GM19467 (cell line): ENCODE results near the gene USP32.
A peak's percentile ranks its signal among the peaks of the same experiment; 100 is the strongest.
"Not testable (repeated sequence)": the region's sequence is repeated elsewhere in the genome, so short reads cannot be mapped to it uniquely, and the experiment has no call there.

Experiments
- ATAC-seq: cut with Tn5 transposase; IDR thresholded peaks from one replicate; pipeline ENCODE4 v1.9.1; 2021; ENCODE audit warnings: mild to moderate bottlenecking, moderate library complexity; ENCODE audit not compliant: unreplicated experiment

Gene USP32

DNA sequence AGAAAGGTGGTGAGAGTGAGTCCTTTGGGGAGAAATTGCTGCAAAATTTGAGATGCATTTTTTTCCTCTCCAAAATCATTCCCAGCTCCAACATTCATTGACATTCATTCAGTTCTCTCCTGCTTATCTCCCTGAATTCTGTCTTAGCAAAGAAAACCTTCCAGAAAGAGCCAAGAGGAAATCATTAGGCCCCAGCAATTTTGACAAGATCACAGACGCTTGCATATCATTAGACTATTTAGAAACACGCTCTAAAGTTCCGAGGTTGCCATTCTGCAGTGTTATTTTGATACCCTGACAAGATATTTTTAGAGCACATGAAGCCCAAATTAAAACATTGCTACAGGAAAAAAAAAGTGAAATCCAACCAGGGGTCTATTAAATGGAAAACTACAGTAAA is 20.8 kb upstream of the USP32 start:
- no peak for ATAC-seq

DNA sequence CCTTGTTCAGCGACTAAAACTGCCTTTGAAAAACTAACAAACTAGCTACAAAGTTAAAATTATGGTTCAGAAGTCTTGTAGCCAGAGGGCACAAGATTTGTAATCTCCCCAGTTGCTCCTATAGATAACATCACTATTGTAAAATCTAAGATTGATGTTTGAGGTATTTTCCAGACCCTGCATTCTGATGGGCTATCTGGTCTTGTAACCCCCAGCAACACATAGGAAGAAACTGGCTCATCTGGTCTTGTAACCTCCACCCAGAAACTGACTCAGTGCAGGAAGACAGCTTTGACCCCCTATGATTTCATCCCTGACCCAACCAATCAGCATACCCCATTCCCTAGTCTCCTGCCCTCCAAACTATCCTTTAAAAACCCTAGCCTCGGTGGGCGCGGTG is 18.1 kb upstream of the USP32 start:
- no peak for ATAC-seq

DNA sequence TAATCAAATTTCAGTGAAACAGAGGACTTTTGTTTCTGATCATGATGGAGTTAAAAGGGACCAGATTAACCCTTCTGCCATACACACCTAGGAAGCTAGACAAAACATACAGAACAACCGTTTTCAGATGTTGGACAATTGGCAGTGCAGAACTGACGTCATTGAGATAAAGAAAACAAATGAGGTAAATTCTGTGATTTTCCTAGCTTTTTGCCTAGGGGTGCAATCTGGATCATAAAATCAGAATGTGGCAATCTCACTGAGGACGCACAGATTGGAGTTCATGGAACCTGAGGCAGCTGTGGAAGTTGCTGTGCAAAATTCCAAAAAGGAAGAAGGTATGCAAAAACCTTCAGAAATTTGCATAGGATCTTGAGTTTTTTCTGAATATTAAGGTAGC is 15.0 kb upstream of the USP32 start:
- no peak for ATAC-seq

DNA sequence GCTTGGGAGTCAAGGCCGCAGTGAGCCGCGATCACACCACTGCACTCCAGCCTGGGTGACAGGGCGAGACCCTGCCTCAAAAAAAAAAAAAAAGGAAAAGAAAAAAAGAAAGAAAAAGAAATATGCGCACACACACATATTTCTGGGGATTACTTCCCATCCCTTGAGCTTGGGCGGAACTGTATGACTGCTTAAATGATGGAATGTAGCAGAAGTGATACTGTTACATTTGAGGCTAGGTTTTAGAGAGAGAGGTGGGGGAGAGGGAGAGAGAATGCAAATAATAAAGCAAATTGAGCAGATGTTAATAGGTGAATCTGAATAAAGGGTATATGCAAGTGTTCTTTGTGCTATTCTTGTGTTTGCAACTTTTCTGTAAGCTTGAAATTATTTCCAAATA is 12.0 kb upstream of the USP32 start:
- ATAC-seq = no peak

DNA sequence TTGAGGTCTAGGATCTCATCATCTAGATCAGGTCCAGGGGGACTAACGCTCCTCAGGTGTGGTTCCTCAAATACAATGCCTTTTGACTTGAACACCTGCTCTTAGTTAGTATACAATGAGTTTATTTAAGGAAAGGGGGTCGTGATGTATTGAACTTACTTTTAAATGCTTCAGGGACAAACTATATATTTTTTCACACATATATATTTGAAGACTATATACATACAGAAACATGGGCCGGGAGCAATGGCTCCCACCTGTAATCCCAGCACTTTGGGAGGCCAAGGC is 11.5 kb upstream of the USP32 start:
- ATAC-seq = no peak

DNA sequence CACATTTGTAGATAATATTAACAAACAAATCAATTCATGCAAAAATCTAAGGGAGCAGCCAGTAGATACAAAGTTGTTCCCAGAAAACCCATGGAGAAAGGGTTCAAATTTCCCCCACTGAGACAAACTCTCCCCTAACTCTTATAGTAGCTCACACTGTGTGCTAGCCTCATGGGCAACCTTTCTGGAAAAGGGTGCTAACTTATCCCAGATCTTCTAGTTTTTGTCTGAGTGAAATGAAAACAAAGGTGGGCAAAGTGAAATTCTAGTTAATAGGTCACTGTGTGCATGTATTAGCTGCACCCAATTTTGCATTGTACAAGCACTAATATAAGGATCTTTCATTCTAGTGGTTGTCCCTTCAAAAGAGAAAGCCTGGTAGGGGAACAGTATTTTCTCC is 9.9 kb upstream of the USP32 start:
- no peak for ATAC-seq

DNA sequence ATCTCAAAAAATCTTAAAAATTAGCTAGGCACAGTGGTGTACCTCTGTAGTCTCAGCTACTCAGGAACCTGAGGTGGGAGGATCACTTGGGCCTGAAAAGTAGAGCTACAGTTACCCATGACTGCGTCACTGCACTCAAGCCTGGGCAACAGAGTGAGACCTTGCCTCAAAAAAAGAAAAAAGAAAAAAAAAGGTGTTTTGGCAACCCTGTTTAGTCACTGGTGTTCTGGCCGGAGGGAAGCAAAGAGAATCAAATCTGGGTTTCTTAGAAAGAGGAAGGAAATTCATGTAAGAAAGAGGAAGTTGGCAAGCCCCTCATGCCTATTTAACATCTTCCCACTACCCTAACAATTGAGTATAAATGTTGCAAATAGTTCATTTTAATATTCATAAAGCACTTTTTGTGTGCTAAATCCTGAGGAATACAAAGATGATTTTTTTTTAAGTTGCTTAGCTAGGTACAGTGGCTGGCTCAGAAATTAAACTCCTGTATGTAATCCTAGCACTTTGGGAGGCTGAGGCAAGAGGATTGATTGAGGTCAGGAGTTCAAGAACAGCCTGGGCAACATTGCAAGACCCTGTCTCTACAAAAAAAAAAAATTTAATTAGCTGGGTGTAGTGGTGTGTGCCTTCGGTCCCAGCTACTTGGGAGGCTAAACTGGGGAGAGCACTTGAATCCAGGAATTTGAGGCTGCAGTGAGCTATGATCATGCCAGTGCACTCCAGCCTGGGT is 6.5 kb upstream of the USP32 start:
- peak; percentile 51 for ATAC-seq

DNA sequence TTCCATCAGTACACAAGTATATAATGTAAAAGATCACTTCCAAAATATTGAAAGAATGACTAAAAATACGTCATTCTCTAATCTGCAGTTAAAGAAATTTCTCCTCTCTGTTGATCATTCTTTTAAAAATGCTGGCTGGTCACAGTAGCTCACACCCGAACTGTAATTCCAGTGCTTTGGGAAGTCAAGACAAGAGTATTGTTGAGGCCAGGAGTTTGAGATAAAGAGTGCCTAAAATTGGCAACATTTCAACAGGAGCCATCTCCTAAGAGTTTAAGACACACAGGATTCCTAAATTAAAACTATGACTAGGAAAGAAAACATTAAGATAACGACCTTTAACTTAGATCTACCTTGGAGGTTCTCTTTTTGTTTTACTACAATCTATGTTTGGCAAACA is 4.5 kb upstream of the USP32 start:
- ATAC-seq = no peak

DNA sequence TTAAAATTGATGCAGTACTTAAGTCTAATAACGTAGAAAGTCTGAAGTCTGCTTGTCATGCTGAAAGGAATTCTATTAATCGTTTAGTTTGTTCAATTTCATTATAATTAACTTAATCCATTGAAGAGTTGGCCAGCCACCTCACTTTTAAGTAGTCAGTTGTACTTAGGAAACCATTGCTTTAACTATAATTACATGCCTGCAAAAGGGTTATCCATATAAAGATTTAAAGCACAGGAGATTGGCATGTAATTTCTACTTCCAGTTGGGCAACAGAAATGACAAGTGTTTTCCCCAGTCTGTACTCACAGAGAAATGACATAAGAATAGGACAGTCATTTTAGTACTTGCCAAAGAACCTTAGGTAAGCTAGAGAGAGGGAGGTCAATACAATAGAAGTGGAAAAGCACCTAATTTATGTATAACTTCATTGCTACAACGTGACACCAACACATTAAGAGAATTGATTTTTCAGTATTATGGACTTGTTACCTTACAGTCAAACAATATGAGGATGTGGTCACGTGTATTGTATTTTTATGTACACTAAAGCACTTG is 3.7 kb upstream of the USP32 start:
- no peak for ATAC-seq

DNA sequence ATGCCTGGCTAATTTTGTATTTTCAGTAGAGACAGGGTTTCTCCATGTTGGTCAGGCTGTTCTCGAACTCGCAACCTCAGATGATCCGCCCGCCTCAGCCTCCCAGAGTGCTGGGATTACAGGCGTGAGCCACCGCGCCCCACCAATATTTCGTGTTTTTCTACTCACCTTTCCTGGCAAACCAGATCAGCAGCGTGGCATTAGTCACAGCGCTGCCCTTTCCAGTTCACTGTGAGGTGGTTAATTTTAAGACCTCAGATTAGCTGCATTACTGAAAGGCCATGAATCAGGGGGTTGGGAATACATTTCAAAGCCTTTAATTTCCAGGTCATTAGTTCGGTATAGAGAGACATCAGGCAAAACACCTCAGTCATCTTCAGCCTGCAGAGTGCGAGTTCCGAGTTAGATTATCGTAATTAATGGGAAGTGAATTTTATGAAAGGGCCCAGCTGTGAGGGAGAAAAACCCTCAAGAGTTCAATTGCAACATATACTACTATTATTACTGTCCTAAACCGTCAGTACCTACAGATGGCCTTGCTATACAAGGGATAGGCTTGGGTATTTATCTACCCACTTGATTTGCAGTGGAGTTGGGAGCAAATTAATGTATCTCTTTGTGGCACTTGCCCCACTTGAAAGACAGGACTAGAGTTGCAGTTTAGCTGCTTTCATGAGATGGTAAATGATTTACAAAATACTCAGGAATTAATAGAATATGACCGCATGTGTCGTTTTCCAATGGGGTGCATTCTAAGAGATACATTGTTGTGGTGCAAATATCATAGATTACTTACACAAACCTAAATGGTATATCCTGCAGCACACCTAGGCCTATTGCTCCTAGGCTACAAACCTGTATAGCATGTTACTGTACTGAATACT is 2.1 kb upstream of the USP32 start:
- ATAC-seq = no peak

DNA sequence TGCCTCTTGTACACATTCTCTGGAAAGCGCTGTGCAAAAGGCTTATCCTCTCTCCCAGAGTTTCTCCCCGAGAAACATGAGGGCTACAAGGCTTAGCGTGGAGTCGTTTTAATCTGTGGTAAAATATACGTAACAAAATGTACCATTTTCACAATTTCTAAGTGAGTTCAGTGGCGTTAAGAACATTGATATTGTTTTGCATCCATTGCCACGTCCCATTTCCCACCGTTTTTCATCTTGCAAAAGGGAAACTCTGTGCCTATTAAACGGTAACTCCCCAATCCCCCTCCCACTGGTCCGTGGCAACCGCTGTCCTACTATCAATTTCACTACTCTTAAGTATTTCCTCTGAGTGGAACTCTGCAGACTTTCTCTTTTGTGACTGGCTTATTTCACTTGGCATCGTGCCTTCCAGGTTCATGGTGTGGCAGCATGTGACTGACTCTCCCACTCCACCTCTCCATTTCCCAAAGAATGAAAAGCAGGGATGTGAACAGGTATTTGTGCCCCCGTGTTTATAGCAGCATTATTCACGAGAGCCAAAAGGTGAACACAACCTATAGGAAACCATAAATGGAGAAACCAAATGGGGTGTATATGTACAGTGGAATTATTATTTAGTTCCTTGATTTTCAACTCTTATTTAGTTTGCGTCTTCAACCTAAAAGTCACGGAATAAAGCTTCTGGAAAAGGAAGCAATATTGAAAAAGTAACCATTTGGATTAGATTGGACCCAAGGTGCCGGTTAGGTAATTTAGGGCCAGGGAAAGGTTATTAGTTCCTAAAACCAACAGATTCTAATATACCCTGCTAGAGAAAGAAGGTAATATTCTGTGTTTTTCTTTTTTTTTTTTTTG is 1.1 kb upstream of the USP32 start:
- ATAC-seq = no peak

DNA sequence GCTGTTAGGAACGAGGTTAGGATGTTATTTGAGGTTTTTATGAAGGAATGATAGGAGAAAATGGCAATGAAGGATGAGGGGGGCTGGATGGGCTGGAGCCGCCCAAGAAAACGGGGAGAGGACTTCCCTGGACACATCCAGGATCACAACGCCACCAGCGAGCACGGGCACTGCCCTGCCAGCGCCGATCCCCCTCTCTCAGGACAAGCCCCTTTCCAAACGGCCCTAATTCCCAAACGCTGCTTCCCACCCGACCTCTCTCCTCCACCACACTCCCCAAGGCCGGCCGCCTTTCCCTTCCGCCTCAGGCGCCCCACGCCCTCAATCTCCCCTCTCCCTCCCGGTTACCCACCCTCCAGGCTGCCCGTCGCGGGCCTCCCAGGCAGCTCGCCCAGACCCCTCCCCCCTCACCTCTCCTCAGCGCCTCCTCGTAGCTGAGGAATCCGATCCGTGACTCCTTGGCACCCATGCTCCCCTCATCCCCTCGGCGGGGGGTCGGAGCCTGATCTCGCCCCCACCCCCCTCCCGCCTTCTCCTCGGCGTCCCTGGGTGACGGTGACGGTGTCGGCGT is 377 bp downstream of the USP32 start:
- peak; percentile 7 for ATAC-seq

DNA sequence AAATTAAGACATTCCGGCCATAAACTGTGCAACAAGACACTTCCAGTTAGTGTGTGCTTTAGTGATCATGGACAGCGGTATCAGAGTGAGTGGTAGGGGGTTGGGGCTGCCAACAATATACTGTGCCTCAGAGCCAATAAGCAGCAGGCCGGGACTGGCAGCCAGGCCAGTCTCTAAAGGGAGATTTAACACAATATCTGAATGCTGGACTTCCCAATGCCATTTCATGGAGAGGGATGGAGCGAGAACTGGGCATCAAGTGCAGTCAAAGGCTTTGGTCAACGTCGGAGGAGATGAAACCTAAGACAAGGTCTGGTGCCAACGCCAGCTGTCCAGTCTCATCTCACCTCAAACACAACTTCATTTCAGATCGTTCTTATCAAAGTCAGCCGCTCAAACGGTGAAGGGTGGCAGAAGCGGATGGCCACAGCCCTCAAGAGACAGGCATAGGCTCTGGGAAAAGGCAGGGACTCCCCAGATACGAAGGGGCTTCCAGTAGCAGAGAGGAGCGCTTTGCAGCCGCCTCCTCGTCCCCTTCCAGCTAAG is 935 bp downstream of the USP32 start:
- no peak for ATAC-seq

DNA sequence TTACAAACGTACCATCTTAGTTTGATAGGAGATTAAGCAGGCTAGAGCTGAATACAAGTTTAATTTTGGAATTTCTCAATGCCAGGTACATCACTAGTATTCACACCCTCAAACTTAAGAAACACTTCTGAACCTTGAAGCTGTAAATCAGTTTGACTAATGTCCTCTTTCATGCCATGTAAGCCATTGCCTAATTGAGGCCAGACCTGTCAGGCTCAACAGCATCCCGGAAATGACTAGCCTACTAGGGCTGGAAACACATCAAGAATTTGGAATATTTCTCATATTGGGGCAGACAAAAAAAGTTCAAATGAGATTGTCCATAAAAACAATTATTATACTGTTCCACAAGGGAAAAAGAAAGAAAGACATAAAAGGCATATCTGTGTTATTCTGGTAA is 1.7 kb downstream of the USP32 start:
- no peak for ATAC-seq

DNA sequence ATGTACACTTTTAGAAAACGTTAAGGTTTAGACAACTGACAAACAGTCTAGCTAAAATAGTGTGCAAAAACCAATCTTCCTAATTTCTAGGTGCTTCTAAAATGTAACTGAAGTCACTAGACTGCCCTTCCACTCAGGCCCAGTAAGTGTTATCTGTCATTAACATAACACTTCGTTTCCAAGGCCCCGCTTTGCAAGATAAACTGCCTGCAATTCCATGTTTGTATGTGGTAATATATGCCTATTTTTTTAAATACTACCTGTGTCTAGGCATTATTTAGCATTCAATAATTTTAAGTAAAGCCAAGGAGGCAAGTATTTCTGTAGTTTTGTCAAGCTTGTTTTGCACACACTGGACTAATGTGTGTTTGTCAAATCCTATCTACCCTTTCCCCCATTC is 3.2 kb downstream of the USP32 start:
- ATAC-seq = no peak

DNA sequence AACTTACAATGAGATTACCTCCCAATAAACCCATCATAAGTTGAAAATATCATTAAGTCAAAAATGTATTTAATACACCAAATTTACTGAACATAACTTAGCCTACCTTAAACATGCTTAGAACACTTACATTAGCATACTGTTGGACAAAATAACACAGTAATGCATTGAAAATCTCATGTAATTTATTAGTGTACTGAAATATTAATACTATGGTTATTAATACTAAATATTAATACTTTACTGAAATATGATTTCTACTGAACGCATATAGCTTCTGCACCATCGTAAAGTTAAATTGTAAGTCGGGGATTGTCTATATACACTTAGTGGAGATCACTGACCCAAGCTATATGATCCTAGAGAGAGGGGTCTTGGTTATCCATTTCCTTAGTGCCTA is 4.3 kb downstream of the USP32 start:
- no peak for ATAC-seq

DNA sequence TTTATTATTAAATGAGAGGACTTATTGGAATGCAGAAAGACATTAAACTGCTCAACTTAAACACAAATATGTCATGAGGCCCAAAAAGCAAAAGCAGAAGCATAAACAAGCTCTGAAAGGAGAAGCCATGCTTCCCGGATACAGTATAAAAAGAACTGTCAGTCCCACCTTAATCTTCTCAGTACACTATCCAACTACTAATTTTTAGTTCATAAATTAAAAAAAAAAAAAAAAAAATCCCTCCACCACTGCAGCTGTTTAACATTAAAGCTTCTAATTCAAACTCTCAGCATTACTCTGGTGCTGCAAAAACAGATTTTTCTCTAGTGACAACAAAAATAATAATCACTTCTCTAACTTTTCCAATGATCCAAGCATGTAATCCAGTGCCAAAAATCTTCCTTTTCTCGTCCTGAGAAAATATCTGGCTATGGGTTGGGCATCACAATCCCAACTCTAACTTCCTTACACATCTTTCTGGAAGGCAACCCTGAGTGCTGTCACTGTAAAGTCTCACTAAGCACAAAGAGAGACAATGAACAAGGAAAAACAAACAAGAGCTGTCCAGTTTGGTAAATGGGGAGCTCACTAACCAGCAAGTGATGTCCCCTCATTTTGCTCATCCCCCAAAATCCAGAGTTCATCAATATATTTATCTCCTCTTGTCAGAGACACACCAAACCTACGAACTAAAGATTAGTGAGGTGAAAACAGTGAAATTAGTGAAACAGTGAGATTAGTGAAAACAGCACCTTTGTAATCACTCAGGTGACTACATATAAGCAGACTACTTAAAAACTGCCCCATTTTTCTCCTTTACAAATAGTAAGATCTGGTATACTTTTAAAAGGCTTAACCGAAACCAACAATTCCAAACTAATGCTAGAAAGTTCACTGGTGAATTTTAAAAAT is 5.5 kb downstream of the USP32 start:
- no peak for ATAC-seq

DNA sequence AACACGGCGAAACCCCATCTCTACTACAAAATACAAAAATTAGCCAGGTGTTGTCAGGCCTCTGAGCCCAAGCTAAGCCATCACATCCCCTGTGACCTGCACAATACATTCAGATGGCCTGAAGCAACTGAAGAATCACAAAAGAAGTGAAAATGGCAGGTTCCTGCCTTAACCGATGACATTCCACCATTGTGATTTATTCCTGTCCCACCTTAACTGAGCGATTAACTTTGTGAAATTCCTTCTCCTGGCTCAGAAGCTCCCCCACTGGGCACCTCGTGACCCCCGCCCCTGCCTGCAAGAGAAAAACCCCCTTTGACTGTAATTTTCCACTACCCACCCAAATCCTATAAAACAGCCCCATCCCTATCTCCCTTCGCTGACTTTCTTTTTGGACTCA is 7.0 kb downstream of the USP32 start:
- not testable (repeated sequence) for ATAC-seq

DNA sequence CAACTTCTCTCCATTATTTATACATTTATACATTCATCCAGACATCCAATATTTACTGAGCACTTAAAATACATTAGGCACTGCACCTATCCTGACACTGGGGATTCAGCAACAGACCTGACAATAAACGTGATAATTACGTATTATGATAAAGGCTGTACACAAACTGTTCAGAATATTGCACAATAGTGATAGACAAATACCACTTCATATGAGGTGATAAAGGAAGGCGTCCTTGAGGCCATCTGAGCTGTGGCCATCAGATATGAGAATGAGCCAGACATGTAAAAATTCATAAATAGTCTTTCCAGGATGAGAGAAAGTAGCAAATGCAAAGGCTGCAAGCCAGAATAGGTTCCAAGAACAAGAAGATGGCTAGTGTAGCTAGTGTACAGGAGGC is 8.6 kb downstream of the USP32 start:
- ATAC-seq = no peak

DNA sequence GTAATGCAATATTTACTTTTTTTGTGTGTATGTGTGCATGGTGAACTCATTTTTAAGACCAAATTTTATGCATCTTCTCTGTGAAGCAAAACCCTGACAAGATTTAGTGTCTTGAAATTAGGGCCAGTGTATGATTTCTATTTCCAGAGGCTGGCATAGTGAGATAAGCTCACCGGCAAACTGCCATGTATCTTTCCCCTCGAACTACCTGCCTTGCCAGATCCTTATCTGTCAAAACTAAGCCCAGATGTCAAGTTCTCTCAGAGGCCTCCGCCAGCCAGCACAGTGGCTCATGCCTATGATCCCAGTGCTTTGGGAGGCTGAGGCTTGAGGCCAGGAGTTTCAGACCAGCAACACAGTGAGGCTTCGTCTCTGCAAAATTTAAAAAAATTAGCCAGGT is 10.0 kb downstream of the USP32 start:
- no peak for ATAC-seq
